HepG2 (cell line): ENCODE data around the gene QSER1. TPM values are rescaled to one million over a fixed set of nuclear protein-coding genes. Genes with fewer than 3 reads are reported as not detected.

Experiments
- ATAC-seq: fragments of 200-7000 bp; cut with Tn5 transposase; 3 replicates; pipeline ENCODE4 v1.9.1; 2020; ENCODE audit warnings: mild to moderate bottlenecking, moderate library complexity
- BruUV-seq: library from RNA; stranded (reverse); fragments of 400-500 nt; replicated peaks from 2 replicates; lab custom pipeline; 2021; lab: Mats Ljungman, UMichigan
- CTCF ChIA-PET: fragments of 300-600 bp; formaldehyde crosslinking; extraction: SDS; loops from one replicate; lab custom pipeline; 2021; ENCODE audit warnings: low total read pairs, inconsistent platforms, low intra/inter-chr PET ratio; lab: Yijun Ruan, JAX
- POLR2A ChIA-PET: fragments of 350-600 bp; sonication (Branson Sonifier 250); formaldehyde crosslinking; loops from one replicate; lab custom pipeline; 2020; ENCODE audit warnings: antibody characterized with exemption, inconsistent platforms; lab: Yijun Ruan, JAX
- DNase-seq: peaks from one replicate; pipeline ENCODE4 v3.0.0-alpha.2; 2015; ENCODE audit warnings: low spot score
- FAIRE-seq: peaks from 3 replicates; lab custom pipeline; 2011; peaks lifted over from hg19 to GRCh38; lab: Jason Lieb, UNC
- H2AFZ ChIP-seq: one replicate; pipeline ENCODE4 v1.6.1; 2011; ENCODE audit warnings: low read length, inconsistent platforms
- H3K27ac ChIP-seq: fragments of 300-600 bp; 3 replicates; pipeline ENCODE4 v1.8.0; 2011; ENCODE audit warnings: mixed run types, mild to moderate bottlenecking, mixed read lengths, low read length, inconsistent platforms; ENCODE audit not compliant: insufficient read depth; ENCODE audit errors: extremely low read length
- H3K27me3 ChIP-seq, 2 experiments: fragments of 200-600 bp in 1 of 2; 2 replicates in 1 of 2; 3 replicates in 1 of 2; pipeline versions ENCODE4 v1.6.0 to v1.8.0; 2011; ENCODE audit warnings: low read length in 2 of 2, mild to moderate bottlenecking in 2 of 2, moderate library complexity in 2 of 2, inconsistent platforms in 1 of 2; ENCODE audit not compliant: insufficient read depth in 2 of 2, control insufficient read depth in 1 of 2
- H3K36me3 ChIP-seq, 2 experiments: fragments of 200-600 bp in 1 of 2; replicated peaks in 1 of 2; 2 replicates in 1 of 2; 3 replicates in 1 of 2; pipeline versions ENCODE4 v1.5.1 to v1.8.0; 2011; ENCODE audit warnings: low read length in 2 of 2, inconsistent platforms in 1 of 2; ENCODE audit not compliant: insufficient read depth in 2 of 2, control insufficient read depth in 1 of 2
- H3K4me1 ChIP-seq: 2 replicates; pipeline ENCODE4 v1.5.1; 2012; ENCODE audit warnings: low read length, inconsistent platforms; ENCODE audit not compliant: insufficient read depth
- H3K4me2 ChIP-seq: 2 replicates; pipeline ENCODE4 v1.6.0; 2011; ENCODE audit warnings: low read depth, low read length, inconsistent platforms
- H3K4me3 ChIP-seq, 3 experiments: fragments of 200-600 bp in 1 of 3; sonication (generic), shearing (Covaris generic) in 1 of 3; replicated peaks in 1 of 3; 2 replicates each; pipeline ENCODE4 v1.5.1; 2011 to 2016; ENCODE audit warnings: low read length in 3 of 3, inconsistent platforms in 2 of 3, low read depth in 2 of 3, mild to moderate bottlenecking in 2 of 3, control low read depth in 1 of 3, mixed read lengths in 1 of 3; ENCODE audit not compliant: insufficient read depth in 1 of 3
- H3K79me2 ChIP-seq: one replicate; pipeline ENCODE4 v1.6.1; 2011; ENCODE audit warnings: low read length, inconsistent platforms; ENCODE audit not compliant: insufficient read depth
- H3K9ac ChIP-seq: 2 replicates; pipeline ENCODE4 v1.6.0; 2011; ENCODE audit warnings: mild to moderate bottlenecking, low read depth, low read length, inconsistent platforms; ENCODE audit not compliant: insufficient read depth
- H3K9me3 ChIP-seq: 2 replicates; pipeline ENCODE4 v1.5.1; 2012; ENCODE audit warnings: mild to moderate bottlenecking, low read length
- H4K20me1 ChIP-seq: 2 replicates; pipeline ENCODE4 v1.6.0; 2011; ENCODE audit warnings: inconsistent platforms, mild to moderate bottlenecking, low read length, moderate library complexity; ENCODE audit not compliant: insufficient read depth
- ETV6 ChIP-seq: sonication (generic); formaldehyde crosslinking; conservative IDR thresholded peaks from 2 replicates; pipeline ENCODE4 v1.4.0; 2020; ENCODE audit warnings: missing genetic modification reagents
- GATAD2A ChIP-seq: IDR thresholded peaks from 2 replicates; pipeline ENCODE4 v1.6.1; 2016
- MED1 ChIP-seq: sonication (generic); formaldehyde crosslinking; IDR thresholded peaks from 2 replicates; pipeline ENCODE4 v1.4.0; 2020; ENCODE audit warnings: missing genetic modification reagents
- RARA ChIP-seq: IDR thresholded peaks from 2 replicates; pipeline ENCODE4 v1.6.1; 2016; ENCODE audit warnings: missing genetic modification reagents, missing compliant biosample characterization
- SALL2 ChIP-seq: sonication (generic); formaldehyde crosslinking; IDR thresholded peaks from 2 replicates; pipeline ENCODE4 v1.8.1; 2023; ENCODE audit warnings: mild to moderate bottlenecking, missing genetic modification reagents, inconsistent platforms
- TMF1 ChIP-seq: sonication (generic); formaldehyde crosslinking; IDR thresholded peaks from 2 replicates; pipeline ENCODE4 v1.8.1; 2022; ENCODE audit warnings: low read depth, missing genetic modification reagents
- ZNF629 ChIP-seq: sonication (generic); formaldehyde crosslinking; conservative IDR thresholded peaks from 2 replicates; pipeline ENCODE4 v1.5.0; 2020; ENCODE audit warnings: missing genetic modification reagents
- ZNF737 ChIP-seq: sonication (generic); formaldehyde crosslinking; IDR thresholded peaks from 2 replicates; pipeline ENCODE4 v1.5.0; 2020; ENCODE audit warnings: missing genetic modification reagents, mild to moderate bottlenecking, borderline replicate concordance
- ZSCAN12 ChIP-seq: sonication (generic); formaldehyde crosslinking; IDR thresholded peaks from 2 replicates; pipeline ENCODE4 v1.9.0; 2021; ENCODE audit warnings: mild to moderate bottlenecking, missing genetic modification reagents
- whole genome bisulfite sequencing: methylation state at CpG from one replicate; pipeline ENCODE4 v1.1.6; 2017; ENCODE audit warnings: low lambda C conversion rate; 5-methylcytosine and 5-hydroxymethylcytosine counted together
- in situ Hi-C: cut with HindIII; loops from 2 replicates; pipeline ENCODE4 v1.10.0; 2017; ENCODE audit warnings: low pct_unique_long_range_greater_than_20kb; ENCODE audit not compliant: extremely low pct_ligation_motif_present
- intact Hi-C: fragments of 100-400 bp; cut with micrococcal nuclease; formaldehyde crosslinking; loops from one replicate; pipeline ENCODE4 v1.10.0; 2022; ENCODE audit not compliant: unreplicated experiment
- polyA plus RNA-seq, 8 experiments: library from polyadenylated mRNA; depleted of rRNA in 3 of 8; stranded (reverse) in 7 of 8; unstranded in 1 of 8; fragments of >200 nt; fragmentation: Illumina TruSeq in 4 of 8; extraction: Trizol in 4 of 8; gene quantifications; 2 replicates each; pipeline versions ENCODE4 v1.2.1 to v1.2.3, GENCODE V29; 2011 to 2016; ENCODE audit warnings: low read depth in 4 of 8, missing spikeins in 1 of 8, mixed read lengths in 1 of 8; ENCODE audit not compliant: insufficient read depth in 1 of 8
- total RNA-seq, 5 experiments: library from RNA; depleted of rRNA; stranded (reverse); fragments of >200 nt; fragmentation: Illumina TruSeq; extraction: Trizol; gene quantifications; 2 replicates each; pipeline ENCODE4 v1.2.3, GENCODE V29; 2016; ENCODE audit warnings: low read depth in 1 of 5
- TF ChIP-seq, protein P1 (sequence below): sonication (generic); formaldehyde crosslinking; IDR thresholded peaks from 2 replicates; pipeline ENCODE4 v1.4.0; 2020; ENCODE audit warnings: missing genetic modification reagents; ENCODE audit errors: not compliant biosample characterization
- TF ChIP-seq, protein P2 (sequence below): IDR thresholded peaks from 2 replicates; pipeline ENCODE4 v1.6.1; 2016; ENCODE audit warnings: control low read depth

The QSER1 gene
- total and polyA plus RNA-seq, 2 of the 13 experiments (the other 11 are each of a cell fraction or from before 2014, with no cell fraction given) = 8.9 to 17.3 TPM

DNA sequence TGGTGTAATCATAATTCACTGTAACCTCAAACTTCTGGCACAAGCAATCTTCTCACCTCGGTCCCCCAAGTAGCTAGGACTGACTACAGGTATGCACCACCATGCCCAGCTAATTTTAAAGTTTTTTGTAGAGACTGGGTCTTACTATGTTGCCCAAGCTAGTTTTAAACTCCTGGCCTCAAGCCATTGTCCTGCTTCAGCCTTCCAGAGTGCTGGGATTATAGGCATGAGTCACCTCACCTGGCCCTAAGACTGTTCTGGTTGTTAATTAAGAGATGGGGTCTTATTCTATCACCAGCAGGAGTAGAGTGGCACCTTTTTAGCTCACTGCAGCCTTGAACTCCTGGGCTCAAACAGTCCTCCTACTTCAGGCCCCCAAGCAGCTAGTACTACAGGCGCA is 71.1 kb downstream of the QSER1 start:
- POLR2A ChIA-PET = no interaction called here
- CTCF ChIA-PET = no interaction called here
- TF ChIP-seq RARA (CRISPR knock-in tag) (no peak), GATAD2A (CRISPR knock-in tag) (no peak), ZNF737 (CRISPR knock-in tag) (no peak), SALL2 (CRISPR knock-in tag) (no peak), MED1 (CRISPR knock-in tag) (no peak), ZSCAN12 (no peak), ETV6 (CRISPR knock-in tag) (no peak), TMF1 (CRISPR knock-in tag) (no peak), ZNF629 (CRISPR knock-in tag) (no peak)
- TF ChIP-seq, protein P1, sequence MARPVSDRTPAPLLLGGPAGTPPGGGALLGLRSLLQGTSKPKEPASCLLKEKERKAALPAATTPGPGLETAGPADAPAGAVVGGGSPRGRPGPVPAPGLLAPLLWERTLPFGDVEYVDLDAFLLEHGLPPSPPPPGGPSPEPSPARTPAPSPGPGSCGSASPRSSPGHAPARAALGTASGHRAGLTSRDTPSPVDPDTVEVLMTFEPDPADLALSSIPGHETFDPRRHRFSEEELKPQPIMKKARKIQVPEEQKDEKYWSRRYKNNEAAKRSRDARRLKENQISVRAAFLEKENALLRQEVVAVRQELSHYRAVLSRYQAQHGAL = no peak
- TF ChIP-seq, protein P2, sequence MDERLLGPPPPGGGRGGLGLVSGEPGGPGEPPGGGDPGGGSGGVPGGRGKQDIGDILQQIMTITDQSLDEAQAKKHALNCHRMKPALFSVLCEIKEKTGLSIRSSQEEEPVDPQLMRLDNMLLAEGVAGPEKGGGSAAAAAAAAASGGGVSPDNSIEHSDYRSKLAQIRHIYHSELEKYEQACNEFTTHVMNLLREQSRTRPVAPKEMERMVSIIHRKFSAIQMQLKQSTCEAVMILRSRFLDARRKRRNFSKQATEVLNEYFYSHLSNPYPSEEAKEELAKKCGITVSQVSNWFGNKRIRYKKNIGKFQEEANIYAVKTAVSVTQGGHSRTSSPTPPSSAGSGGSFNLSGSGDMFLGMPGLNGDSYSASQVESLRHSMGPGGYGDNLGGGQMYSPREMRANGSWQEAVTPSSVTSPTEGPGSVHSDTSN (CRISPR knock-in tag) = no peak
- TF ChIP-seq, all 625 proteins: peak for 0
- Histone ChIP-seq H3K9me3 (no peaks in the 10 kb centered on the region), H3K9ac (no peak overlapping the region), H3K4me2 (no peak overlapping the region), H3K36me3 (peaks cover 5 to 43% of the 10 kb centered on the region in 2 experiments; a peak in 4 of 5 replicates), H3K27me3 (no peaks in the 10 kb centered on the region), H4K20me1 (no peaks in the 10 kb centered on the region), H2AFZ (no peak overlapping the region), H3K4me3 (no peak overlapping the region), H3K4me1 (no peaks in the 10 kb centered on the region), H3K27ac (no peak overlapping the region), H3K79me2 (peaks cover 2% of the 10 kb centered on the region)
- 100% methylated on average over 2 of the region's 2 CpGs for WGBS
- no peak for FAIRE-seq
- DNase-seq = no peak
- intact Hi-C loops = loop anchor here (5.0 kb wide), 1 partner anchor 364 kb away; no protein-coding TSS in a partner anchor
- ATAC-seq = no peak
- no TSS peak for BruUV-seq
- in situ Hi-C loops = loop anchor here (5.0 kb wide), 1 partner anchor 99 kb away; no protein-coding TSS in a partner anchor
